A549 (cell line): ENCODE data around the gene ACVR2B. TPM values are rescaled to one million over a fixed set of nuclear protein-coding genes. Genes with fewer than 3 reads are reported as not detected.

Experiments used
- ATAC-seq, 2 experiments: fragments of 200-7000 bp in 1 of 2; fragments of >200 bp in 1 of 2; cut with Nextera tagmentation in 1 of 2; cut with Tn5 transposase in 1 of 2; 3 replicates each; pipeline versions ENCODE4 v1.8.0 to v1.9.1; 2018 to 2020; ENCODE audit warnings: mild to moderate bottlenecking in 1 of 2, moderate library complexity in 1 of 2
- CTCF ChIA-PET: fragments of 300-600 bp; sonication (Branson Sonifier 250); formaldehyde crosslinking; extraction: SDS; loops from one replicate; lab custom pipeline; 2021; ENCODE audit warnings: antibody characterized with exemption, inconsistent platforms; lab: Yijun Ruan, JAX
- POLR2A ChIA-PET: fragments of 350-600 bp; formaldehyde crosslinking; extraction: SDS; loops from one replicate; lab custom pipeline; 2021; ENCODE audit warnings: antibody characterized with exemption, inconsistent platforms; lab: Yijun Ruan, JAX
- DNase-seq, 2 experiments: peaks; one replicate each; pipeline versions ENCODE4 v3.0.0 to v3.0.0-alpha.2; 2011 to 2016; ENCODE audit warnings: low read depth in 1 of 2, low spot score in 1 of 2
- FAIRE-seq: peaks from 2 replicates; lab custom pipeline; 2011; peaks lifted over from hg19 to GRCh38; lab: Jason Lieb, UNC
- H3K27ac ChIP-seq, 2 experiments: fragments of >200 bp; sonication (Bioruptor Twin); formaldehyde crosslinking; 3 replicates each; pipeline ENCODE4 v1.5.1; 2016 to 2017
- H3K4me1 ChIP-seq: fragments of >200 bp; sonication (Bioruptor Twin); formaldehyde crosslinking; 3 replicates; pipeline ENCODE4 v1.6.1; 2016
- H3K4me2 ChIP-seq: fragments of >200 bp; sonication (Bioruptor Twin); formaldehyde crosslinking; 3 replicates; pipeline ENCODE4 v1.6.1; 2016
- H3K4me3 ChIP-seq: fragments of >200 bp; sonication (Bioruptor Twin); formaldehyde crosslinking; 3 replicates; pipeline ENCODE4 v1.5.1; 2016
- H3K9me3 ChIP-seq: fragments of >200 bp; sonication (Bioruptor Twin); formaldehyde crosslinking; 3 replicates; pipeline ENCODE4 v1.6.1; 2016
- BCL3 ChIP-seq: fragments of >200 bp; sonication (Bioruptor Twin); formaldehyde crosslinking; IDR thresholded peaks from 3 replicates; pipeline ENCODE4 v1.6.1; 2016
- CBX2 ChIP-seq: fragments of 200-600 bp; sonication (generic); IDR thresholded peaks from 2 replicates; pipeline ENCODE4 v1.6.1; 2016; ENCODE audit warnings: low read depth, mild to moderate bottlenecking, borderline replicate concordance
- CEBPB ChIP-seq, 2 experiments: fragments of >200 bp in 1 of 2; sonication (Bioruptor Twin) in 1 of 2; formaldehyde crosslinking in 1 of 2; IDR thresholded peaks; 2 replicates each; pipeline ENCODE4 v1.6.1; 2012 to 2016
- CHD2 ChIP-seq: fragments of 150-350 bp; IDR thresholded peaks from 2 replicates; pipeline ENCODE4 v1.6.1; 2014; ENCODE audit warnings: low read length; ENCODE audit not compliant: partially characterized antibody
- E2F6 ChIP-seq: IDR thresholded peaks from 2 replicates; pipeline ENCODE4 v1.6.1; 2012; ENCODE audit warnings: low read depth, borderline replicate concordance
- EHF ChIP-seq: fragments of 250-450 bp; sonication (Bioruptor Pico); IDR thresholded peaks from 2 replicates; pipeline ENCODE4 v1.5.0; 2020; ENCODE audit warnings: mild to moderate bottlenecking
- FOSB ChIP-seq: fragments of 250-450 bp; sonication (Bioruptor Pico); IDR thresholded peaks from 2 replicates; pipeline ENCODE4 v1.5.0; 2020; ENCODE audit warnings: mild to moderate bottlenecking, moderate library complexity
- HDAC2 ChIP-seq: fragments of 200-600 bp; sonication (generic); IDR thresholded peaks from 2 replicates; pipeline ENCODE4 v1.6.1; 2016
- HES2 ChIP-seq: fragments of >200 bp; sonication (Bioruptor Twin); formaldehyde crosslinking; IDR thresholded peaks from 2 replicates; pipeline ENCODE4 v1.6.1; 2016
- HEYL ChIP-seq: fragments of 250-450 bp; sonication (Bioruptor Pico); IDR thresholded peaks from 2 replicates; pipeline ENCODE4 v1.8.0; 2021; ENCODE audit warnings: mild to moderate bottlenecking, moderate library complexity
- HOXA7 ChIP-seq: fragments of 250-450 bp; sonication (Bioruptor Pico); IDR thresholded peaks from 2 replicates; pipeline ENCODE4 v1.5.0; 2020; ENCODE audit warnings: mild to moderate bottlenecking, moderate library complexity
- JUNB ChIP-seq: fragments of >200 bp; sonication (Bioruptor Twin); formaldehyde crosslinking; IDR thresholded peaks from 2 replicates; pipeline ENCODE4 v1.6.1; 2016
- MAFK ChIP-seq: fragments of 450-650 bp; IDR thresholded peaks from 2 replicates; pipeline ENCODE4 v1.6.1; 2014; ENCODE audit not compliant: partially characterized antibody
- NPAS2 ChIP-seq: fragments of 250-450 bp; sonication (Bioruptor Pico); IDR thresholded peaks from 2 replicates; pipeline ENCODE4 v1.8.0; 2022; ENCODE audit warnings: mild to moderate bottlenecking, moderate library complexity, borderline replicate concordance
- PBX3 ChIP-seq: IDR thresholded peaks from 2 replicates; pipeline ENCODE4 v1.6.1; 2012
- POLR2AphosphoS2 ChIP-seq: conservative IDR thresholded peaks from 2 replicates; pipeline ENCODE4 v1.6.1; 2012; ENCODE audit warnings: low read length, improper control_type of control experiment, inconsistent platforms
- REST ChIP-seq: fragments of 200-600 bp; sonication (generic); IDR thresholded peaks from 2 replicates; pipeline ENCODE4 v1.6.1; 2016; ENCODE audit warnings: antibody characterized with exemption, mild to moderate bottlenecking, moderate library complexity
- SMC3 ChIP-seq: fragments of >200 bp; sonication (Bioruptor Twin); formaldehyde crosslinking; IDR thresholded peaks from 3 replicates; pipeline ENCODE4 v1.6.1; 2018; ENCODE audit warnings: inconsistent platforms
- SREBF2 ChIP-seq: fragments of 450-650 bp; IDR thresholded peaks from 2 replicates; pipeline ENCODE4 v1.6.1; 2014; ENCODE audit warnings: mild to moderate bottlenecking, moderate library complexity
- TP53 ChIP-seq: fragments of 250-450 bp; sonication (Bioruptor Pico); IDR thresholded peaks from 2 replicates; pipeline ENCODE4 v1.5.0; 2021; ENCODE audit warnings: mild to moderate bottlenecking, moderate library complexity
- USF2 ChIP-seq: fragments of 450-650 bp; IDR thresholded peaks from 2 replicates; pipeline ENCODE4 v1.6.1; 2014; ENCODE audit warnings: antibody characterized with exemption
- ZFP36 ChIP-seq: fragments of 450-650 bp; IDR thresholded peaks from 2 replicates; pipeline ENCODE4 v1.6.1; 2014; ENCODE audit warnings: borderline replicate concordance; ENCODE audit not compliant: partially characterized antibody
- ZSCAN20 ChIP-seq: fragments of 250-450 bp; sonication (Bioruptor Pico); IDR thresholded peaks from 2 replicates; pipeline ENCODE4 v1.8.0; 2022; ENCODE audit warnings: mild to moderate bottlenecking, moderate library complexity
- WGBS: methylation state at CpG from one replicate; pipeline ENCODE4 v1.1.6; 2017; ENCODE audit errors: missing lambda C conversion rate; 5-methylcytosine and 5-hydroxymethylcytosine counted together
- polyA plus RNA-seq, 4 experiments: library from polyadenylated mRNA; depleted of rRNA in 3 of 4; stranded (reverse); fragments of >200 nt; fragmentation: RNase III in 1 of 4; extraction: RNeasy Plus Mini Kit Qiagen cat#74134 plus additional on column Dnase treatment in 1 of 4; gene quantifications; 2 replicates in 3 of 4; 3 replicates in 1 of 4; pipeline ENCODE4 v1.2.3, GENCODE V29; 2011 to 2017

Gene ACVR2B
- polyA plus RNA-seq, 2 of the 4 experiments (the other 2 are of a cell fraction), result 1.2 to 2.8 TPM

GRCh38 chr3:38489766-38490165 is 36.1 kb downstream of the ACVR2B start:
- CTCF ChIA-PET, result interaction anchor here (0.5 to 2.5 kb wide), 6 partner anchors 9 to 1276 kb away, joined by 3 to 12 read pairs (median 4); no protein-coding TSS in a partner anchor
- Histone ChIP-seq H3K4me2 (no peak overlapping the region), H3K4me3 (no peak overlapping the region), H3K4me1 (no peaks in the 10 kb centered on the region), H3K27ac (no peak overlapping the region), H3K9me3 (no peaks in the 10 kb centered on the region)
- TF ChIP-seq E2F6 (no peak), ZSCAN20 (CRISPR knock-in tag) (no peak), SMC3 (no peak), REST (no peak), ZFP36 (no peak), SREBF2 (no peak), USF2 (no peak), JUNB (no peak), HES2 (no peak), FOSB (CRISPR knock-in tag) (no peak), HDAC2 (no peak), EHF (CRISPR knock-in tag) (no peak), CBX2 (no peak), POLR2AphosphoS2 (no peak), BCL3 (no peak), CHD2 (no peak), CEBPB (IDR thresholded peaks at IDR 0.05) (no peak), NPAS2 (CRISPR knock-in tag) (no peak)
- no peak for FAIRE-seq
- no peak for ATAC-seq
- WGBS, result 88% methylated on average over 2 of the region's 2 CpGs
- no peak for DNase-seq
- POLR2A ChIA-PET, result no interaction called here

GRCh38 chr3:38490281-38491030 is 36.8 kb downstream of the ACVR2B start:
- TF ChIP-seq FOSB (CRISPR knock-in tag) (no peak), MAFK (no peak), HOXA7 (CRISPR knock-in tag) (no peak), PBX3 (no peak), CBX2 (no peak), TP53 (CRISPR knock-in tag) (no peak), HEYL (CRISPR knock-in tag) (no peak)
- Histone ChIP-seq H3K4me2 (no peak overlapping the region), H3K4me3 (no peak overlapping the region), H3K27ac (no peak overlapping the region), H3K9me3 (no peaks in the 10 kb centered on the region), H3K4me1 (no peaks in the 10 kb centered on the region)
- POLR2A ChIA-PET, result no interaction called here
- ATAC-seq (no peak), DNase-seq (no peak), FAIRE-seq (no peak)
- CTCF ChIA-PET, result interaction anchor here (1.0 to 2.5 kb wide), 4 partner anchors 10 to 353 kb away, joined by 3 to 12 read pairs (median 6); no protein-coding TSS in a partner anchor
- WGBS, result 83% methylated on average over 11 of the region's 11 CpGs
